PC-9 (cell line): ENCODE results near the gene PAQR4.

Source experiments
- CTCF ChIP-seq: fragments of 200-600 bp; sonication (generic); conservative IDR thresholded peaks from 2 replicates; pipeline ENCODE4 v1.6.1; 2017; ENCODE audit warnings: mixed run types, antibody characterized with exemption, mild to moderate bottlenecking, moderate library complexity
- EZH2 ChIP-seq: fragments of 200-600 bp; sonication (generic); IDR thresholded peaks from 2 replicates; pipeline ENCODE4 v1.8.0; 2017; ENCODE audit warnings: antibody characterized with exemption, low read depth

DNA sequence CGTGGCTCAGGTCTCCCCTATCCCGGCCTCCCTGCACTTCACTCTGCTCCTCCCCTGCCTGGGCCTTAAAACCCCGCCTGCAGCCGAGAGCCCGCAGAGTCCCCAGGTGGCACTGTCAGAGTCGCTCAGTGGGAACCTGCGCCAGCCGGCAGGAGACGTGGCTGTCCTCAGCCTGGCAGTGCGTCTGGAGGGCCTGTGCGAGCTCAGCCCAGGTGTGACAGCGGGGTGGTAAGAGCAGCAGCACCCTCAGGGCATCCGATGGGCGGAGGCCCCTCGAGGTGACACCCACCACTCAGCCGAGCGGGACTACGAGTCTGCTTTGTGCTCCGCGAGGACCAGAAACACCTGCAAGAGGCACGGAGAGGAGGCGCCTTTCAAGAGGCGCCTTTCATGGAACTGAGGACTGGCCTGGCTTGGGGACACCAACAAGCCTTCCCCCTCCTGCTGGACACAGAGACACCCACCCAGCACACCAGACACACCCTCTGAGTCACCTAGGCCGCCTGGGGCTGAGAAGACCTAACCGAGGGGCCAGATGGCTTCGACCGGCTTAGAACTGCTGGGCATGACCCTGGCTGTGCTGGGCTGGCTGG lies 43.8 kb downstream of the PAQR4 start, which contains the start of gene CLDN9:
- TF ChIP-seq CTCF (no peak), EZH2 (no peak)
